Bronchial epithelial cell (primary cell): ENCODE results near the gene CD68. TPM values are rescaled to one million over a fixed set of nuclear protein-coding genes. Genes with fewer than 3 reads are reported as not detected.
"Not testable (repeated sequence)": the region's sequence is repeated elsewhere in the genome, so short reads cannot be mapped to it uniquely, and the experiment has no call there.

Experiments used
- DNase-seq: peaks from one replicate; pipeline ENCODE4 v3.0.0-alpha.2; 2010; ENCODE audit warnings: low read depth
- FAIRE-seq: peaks from 2 replicates; lab custom pipeline; 2011; peaks lifted over from hg19 to GRCh38; lab: Jason Lieb, UNC
- H3K27me3 ChIP-seq: 2 replicates; pipeline ENCODE4 v1.5.1; 2011; ENCODE audit warnings: low read length; ENCODE audit not compliant: control insufficient read depth, insufficient read depth
- H3K36me3 ChIP-seq: 2 replicates; pipeline ENCODE4 v1.5.1; 2011; ENCODE audit warnings: low read length; ENCODE audit not compliant: control insufficient read depth, insufficient read depth
- H3K4me3 ChIP-seq: 2 replicates; pipeline ENCODE4 v1.5.1; 2011; ENCODE audit warnings: mild to moderate bottlenecking, low read depth, low read length, control low read depth
- CTCF ChIP-seq: IDR thresholded peaks from 2 replicates; pipeline ENCODE4 v1.5.1; 2011; ENCODE audit warnings: mild to moderate bottlenecking, moderate library complexity, low read length, control low read depth, inconsistent platforms; ENCODE audit not compliant: insufficient read depth, severe bottlenecking
- total RNA-seq: library from RNA; depleted of rRNA; stranded (reverse); fragments of >200 nt; gene quantifications from 2 replicates; pipeline ENCODE4 v1.2.1, GENCODE V29; 2014

The CD68 gene
- total RNA-seq, 1 donor from 2014 or later: 11.3 TPM

- DNase-seq: no peak
- FAIRE-seq: no peak
- no peak for TF ChIP-seq CTCF
- Histone ChIP-seq H3K36me3 (no peaks in the 10 kb centered on the region), H3K4me3 (no peak overlapping the region), H3K27me3 (no peaks in the 10 kb centered on the region)
These were observed 39.2 kb downstream of the CD68 start for GRCh38 chr17:7618608-7619007.

GRCh38 chr17:7620835-7621234 is 41.4 kb downstream of the CD68 start:
- TF ChIP-seq CTCF: no peak
- DNase-seq (no peak), FAIRE-seq (no peak)
- H3K36me3 ChIP-seq: no peaks in the 10 kb centered on the region
- H3K4me3 ChIP-seq: no peak overlapping the region
- no peaks in the 10 kb centered on the region for H3K27me3 ChIP-seq

GRCh38 chr17:7623661-7624060 is 44.2 kb downstream of the CD68 start:
- TF ChIP-seq CTCF: no peak
- no peaks in the 10 kb centered on the region for H3K36me3 ChIP-seq
- DNase-seq (no peak), FAIRE-seq (no peak)
- H3K27me3 ChIP-seq: no peaks in the 10 kb centered on the region
- no peak overlapping the region for H3K4me3 ChIP-seq

- not testable (repeated sequence) for H3K4me3 ChIP-seq, FAIRE-seq, H3K36me3 ChIP-seq, DNase-seq, H3K27me3 ChIP-seq
These were observed 46.3 kb downstream of the CD68 start for GRCh38 chr17:7625749-7626148.

GRCh38 chr17:7626307-7626706 is 46.9 kb downstream of the CD68 start:
- Histone ChIP-seq H3K36me3 (no peaks in the 10 kb centered on the region), H3K4me3 (no peak overlapping the region), H3K27me3 (no peaks in the 10 kb centered on the region)
- FAIRE-seq: no peak
- TF ChIP-seq CTCF: no peak
- no peak for DNase-seq

- DNase-seq (no peak), FAIRE-seq (no peak)
- no peak for TF ChIP-seq CTCF
- H3K27me3 ChIP-seq: no peaks in the 10 kb centered on the region
- no peaks in the 10 kb centered on the region for H3K36me3 ChIP-seq
- peak overlapping the region; percentile 53 for H3K4me3 ChIP-seq
These were observed 47.5 kb downstream of the CD68 start for GRCh38 chr17:7626956-7627249.
